SH-SY5Y (cell line): ENCODE measurements around the gene STX16.

Experiments used
- GATA2 ChIP-seq: IDR thresholded peaks from 2 replicates; pipeline ENCODE4 v1.6.1; 2011; ENCODE audit warnings: mild to moderate bottlenecking, low read depth, low read length
- GATA3 ChIP-seq: IDR thresholded peaks from 2 replicates; pipeline ENCODE4 v1.6.1; 2011; ENCODE audit warnings: low read depth, mild to moderate bottlenecking, low read length, moderate library complexity

The STX16 gene

DNA sequence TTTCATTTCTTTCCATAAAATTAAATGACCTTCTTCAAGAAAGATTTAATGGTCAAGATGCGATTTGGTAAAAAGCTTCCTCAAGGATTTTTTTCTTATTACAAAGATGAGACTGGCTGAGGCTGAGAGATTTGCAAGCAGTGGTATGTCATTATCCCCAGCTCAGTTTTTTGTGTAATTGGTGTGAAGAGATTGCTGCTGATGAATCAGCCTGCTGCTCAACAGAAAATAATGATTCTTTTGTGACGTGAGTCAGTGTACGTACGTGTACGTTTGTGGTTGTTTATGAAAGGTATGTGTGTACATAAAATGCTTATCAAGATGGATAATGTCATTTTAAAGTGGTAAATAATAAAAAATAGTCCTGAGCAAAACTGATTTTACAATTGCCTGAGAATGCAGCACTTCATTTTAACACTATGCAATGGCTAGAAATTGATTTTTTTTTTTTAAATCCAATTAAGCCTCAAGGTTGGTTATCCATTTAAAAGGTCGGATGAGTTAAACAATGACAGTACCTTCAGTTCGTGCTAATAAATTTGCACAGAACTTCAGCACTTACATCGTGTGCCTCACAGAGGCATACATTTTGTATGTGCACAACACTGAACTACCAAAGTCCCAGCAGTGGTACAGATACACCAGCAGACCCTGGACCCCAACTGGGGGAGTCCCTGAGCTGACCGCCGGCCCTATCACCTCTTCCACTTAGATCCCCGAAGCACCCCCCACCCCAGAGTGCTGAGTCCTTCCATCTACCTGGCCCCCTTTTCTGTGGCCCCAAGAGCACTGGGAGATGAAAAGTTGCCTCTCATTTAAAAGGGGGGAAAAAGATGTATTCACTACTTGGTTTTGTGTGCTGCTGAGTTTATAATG, 31.8 kb downstream of the STX16 start:
- no peak for TF ChIP-seq GATA3
- no peak for TF ChIP-seq GATA2

DNA sequence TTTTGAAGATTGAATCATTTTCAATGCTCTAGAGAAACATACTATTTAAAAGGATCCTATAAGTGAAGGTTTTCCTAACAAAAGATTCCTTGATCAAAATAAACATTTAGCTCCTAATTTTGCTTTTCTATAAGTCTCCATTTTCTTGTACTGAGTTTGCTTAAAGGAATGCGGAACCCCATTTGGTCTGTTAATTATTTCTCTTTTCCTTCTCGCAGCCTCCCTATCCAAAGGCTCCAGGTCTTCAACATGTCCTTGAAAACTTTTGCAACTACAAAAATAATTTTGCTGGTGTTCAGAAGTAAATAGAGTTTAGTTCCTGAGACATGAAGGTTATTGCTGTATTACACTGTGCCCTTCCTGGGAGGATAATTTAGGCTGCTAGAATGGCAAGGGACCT, 33.2 kb downstream of the STX16 start:
- no peak for TF ChIP-seq GATA2
- no peak for TF ChIP-seq GATA3

DNA sequence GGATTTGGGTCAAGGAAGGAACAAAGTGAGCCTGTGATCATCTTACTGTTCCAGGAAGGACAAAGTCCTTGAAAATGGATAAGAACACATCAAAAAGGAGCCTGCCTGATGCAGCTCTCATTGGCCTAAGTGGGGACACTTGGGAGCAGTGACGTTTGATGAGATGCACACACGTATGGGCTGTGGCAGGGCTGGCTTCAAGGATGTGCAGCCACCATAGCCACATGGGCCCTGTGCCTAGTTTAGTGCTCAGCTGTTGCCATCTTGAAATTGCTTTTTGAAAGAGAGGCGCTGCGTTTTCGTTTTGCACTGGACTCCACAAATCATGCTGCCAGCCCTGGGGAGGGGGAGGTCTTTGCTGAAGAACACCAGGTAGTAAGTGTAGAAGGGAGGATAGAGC, 34.9 kb downstream of the STX16 start:
- TF ChIP-seq GATA3: no peak
- no peak for TF ChIP-seq GATA2

DNA sequence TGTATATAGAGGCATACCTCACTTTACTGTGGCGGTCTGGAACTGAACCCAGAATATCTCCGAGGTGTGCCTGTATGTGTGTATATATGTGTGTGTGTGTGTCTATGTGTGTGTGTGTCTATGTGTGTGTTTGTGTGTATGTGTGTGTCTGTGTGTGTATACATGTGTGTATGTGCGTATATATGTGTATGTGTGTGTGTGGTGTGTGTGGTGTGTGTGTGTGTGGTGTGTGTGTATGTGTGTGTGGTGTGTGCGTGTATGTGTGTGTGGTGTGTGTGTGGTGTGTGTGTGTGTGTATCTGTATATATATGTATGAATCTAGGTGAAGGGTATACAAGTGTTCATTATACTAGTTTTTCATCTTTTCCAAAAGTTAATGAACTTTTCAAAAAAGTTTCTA, 37.3 kb downstream of the STX16 start:
- TF ChIP-seq GATA2: no peak
- TF ChIP-seq GATA3: no peak

DNA sequence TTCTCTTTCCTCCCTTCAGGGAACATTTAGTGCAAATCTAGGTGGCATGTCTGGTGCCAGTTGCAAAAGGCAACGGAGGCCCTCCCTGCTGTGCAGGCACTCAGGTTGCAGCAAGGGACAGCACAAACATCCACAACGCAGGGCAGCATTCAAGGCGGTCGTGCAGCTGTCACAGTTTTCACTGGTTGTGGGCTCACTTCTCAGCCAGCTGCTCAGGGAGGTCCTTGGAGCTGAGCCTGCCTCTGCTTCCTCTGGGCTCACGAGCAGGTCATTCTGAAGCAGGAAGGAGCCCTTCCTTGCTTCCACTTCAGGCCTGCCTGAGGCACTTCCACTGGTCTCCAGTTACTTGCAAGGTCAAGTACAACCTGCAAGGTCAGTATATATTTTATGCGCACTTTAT, 37.8 kb downstream of the STX16 start:
- TF ChIP-seq GATA3: no peak
- no peak for TF ChIP-seq GATA2

DNA sequence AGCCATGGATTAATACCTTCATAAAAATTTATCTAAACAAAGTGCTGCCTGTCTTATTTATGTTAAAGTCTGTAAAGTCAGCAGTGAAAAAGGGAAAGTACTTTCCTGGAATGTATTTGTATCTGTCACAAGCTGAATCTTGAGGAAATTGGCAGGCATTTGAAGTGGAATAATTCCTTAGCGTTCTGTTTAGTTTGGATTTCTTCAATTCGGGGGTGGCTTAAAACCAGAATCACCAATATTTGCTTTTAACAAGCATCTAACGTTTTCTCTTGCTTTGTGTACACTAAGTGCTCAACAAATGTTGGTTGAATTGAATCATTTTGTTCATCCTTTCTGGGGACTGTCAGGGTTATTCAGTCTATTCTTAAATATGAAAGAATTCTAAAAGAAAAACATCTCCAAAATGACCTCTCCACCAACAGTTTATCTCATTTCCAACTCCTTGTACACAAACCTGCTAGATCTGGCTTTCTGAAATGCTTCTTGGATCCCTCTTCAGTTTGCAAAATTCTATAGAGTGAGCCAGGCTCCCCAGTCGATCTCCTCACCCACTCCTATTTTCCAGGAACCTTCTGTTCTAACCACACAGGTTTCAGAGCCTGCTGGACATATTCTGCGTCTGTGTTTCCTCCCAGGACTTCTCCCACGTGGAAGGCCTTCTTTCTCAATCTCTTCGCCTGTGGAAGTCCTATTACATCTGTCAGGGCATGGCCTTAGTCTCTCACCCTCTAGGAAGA, 39.5 kb downstream of the STX16 start:
- TF ChIP-seq GATA3: no peak
- TF ChIP-seq GATA2: no peak

DNA sequence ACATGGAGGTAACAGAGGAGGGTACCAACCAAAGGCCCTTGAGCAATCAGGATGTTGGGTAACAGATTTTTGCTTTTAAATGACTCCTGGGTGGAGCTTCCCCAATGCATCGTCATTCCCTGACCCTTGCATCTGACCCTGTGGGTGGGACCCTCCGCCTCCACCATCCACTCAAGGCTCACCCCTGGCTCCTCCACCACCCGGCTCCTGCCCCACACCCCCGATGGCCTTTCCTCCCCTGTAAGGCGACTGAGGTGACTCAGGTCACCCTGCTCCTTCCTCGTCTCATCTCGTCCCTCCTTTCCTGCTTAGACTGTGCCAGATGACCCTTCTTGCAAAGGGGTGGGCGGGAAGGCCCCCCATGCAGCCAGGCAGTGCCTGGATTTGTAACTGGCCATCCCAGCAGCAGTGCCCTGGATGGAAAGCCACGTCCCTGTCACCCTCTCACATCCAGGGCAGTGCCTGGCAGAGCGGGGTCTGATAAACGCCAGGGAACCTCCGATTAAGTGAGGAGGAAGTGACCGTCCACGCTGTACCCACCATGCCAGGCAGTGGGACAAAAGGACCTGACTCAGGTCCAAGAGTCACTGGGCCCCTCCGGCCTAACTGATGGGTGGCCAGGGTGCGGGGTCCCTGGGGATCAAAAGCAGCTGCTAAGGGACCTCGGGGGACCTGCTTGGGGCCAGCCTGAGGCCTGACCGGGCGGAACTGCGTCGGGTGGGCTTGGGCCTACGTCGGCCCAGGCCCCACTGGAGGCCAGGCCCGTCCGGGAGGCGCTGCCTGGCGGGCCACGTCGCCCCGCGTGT, 40.9 kb downstream of the STX16 start:
- no peak for TF ChIP-seq GATA2
- no peak for TF ChIP-seq GATA3

DNA sequence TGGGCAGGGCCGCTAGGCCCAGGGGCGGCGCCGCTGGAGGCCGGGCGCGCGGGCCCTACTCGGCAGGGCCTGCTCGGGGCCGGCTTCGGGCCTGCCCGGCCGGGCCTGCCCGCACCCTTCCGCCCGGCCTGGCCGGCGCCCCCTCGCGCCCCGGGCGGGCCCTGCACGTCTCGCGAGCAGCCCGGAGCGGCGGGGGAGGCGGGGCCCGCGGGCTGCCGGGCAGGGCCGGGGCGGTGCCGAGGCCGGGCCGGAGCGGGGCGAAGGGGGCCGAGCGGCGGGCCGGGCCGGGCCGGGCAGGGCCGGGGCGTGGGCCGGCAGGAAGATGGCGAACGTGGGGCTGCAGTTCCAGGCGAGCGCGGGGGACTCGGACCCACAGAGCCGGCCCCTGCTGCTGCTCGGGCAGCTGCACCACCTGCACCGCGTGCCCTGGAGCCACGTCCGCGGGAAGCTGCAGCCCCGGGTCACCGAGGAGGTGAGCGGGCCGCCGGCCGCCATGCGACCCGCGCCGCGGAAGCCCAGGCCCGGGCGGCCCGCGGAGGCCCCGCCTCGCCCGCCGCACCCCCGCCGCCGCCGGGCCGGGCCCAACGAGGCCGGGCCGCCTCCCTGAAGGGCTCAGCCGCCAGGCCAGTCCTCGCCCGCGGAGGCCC, 41.6 kb downstream of the STX16 start, which contains the start of gene NPEPL1:
NPEPL1 (plus strand) TSS at position 222 of the 647 bp plus-strand sequence; CDS start at position 323, 101 bp downstream.
- TF ChIP-seq GATA2 (no peak), GATA3 (no peak)

DNA sequence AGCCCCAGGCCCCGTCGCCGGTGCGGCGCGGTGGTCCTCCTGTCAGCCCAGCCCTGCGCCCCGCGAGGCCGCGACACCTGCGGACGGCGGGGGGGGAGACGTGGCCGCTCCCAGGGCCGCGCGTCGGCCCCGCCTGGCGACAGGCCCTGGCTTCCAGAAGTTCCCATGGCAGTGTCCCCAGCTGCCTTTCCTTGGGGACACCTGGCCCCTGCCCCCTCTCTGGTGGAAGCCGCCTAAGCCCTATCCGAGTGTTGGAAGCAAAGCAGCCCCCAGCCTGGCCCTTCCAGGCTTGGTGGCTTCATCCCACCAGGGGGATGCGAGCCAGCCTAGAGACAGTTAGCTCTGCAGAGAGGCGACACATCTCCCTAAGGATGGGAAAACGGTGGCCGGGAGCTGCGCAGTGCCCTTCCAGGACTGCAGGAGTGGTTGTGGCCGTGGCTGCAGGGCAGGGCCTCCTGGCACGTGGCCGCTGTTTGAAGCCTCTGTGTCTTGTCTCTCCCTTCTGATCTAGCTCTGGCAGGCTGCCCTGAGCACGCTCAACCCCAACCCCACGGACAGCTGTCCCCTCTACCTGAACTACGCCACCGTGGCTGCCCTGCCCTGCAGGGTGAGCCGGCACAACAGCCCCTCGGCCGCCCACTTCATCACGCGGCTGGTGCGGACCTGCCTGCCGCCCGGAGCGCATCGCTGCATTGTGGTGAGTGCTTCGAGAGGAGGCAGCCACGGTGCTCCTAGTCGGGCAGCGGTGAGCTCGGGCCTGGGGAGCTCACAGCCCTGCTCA, 42.3 kb downstream of the STX16 start:
- TF ChIP-seq GATA3: no peak
- no peak for TF ChIP-seq GATA2

DNA sequence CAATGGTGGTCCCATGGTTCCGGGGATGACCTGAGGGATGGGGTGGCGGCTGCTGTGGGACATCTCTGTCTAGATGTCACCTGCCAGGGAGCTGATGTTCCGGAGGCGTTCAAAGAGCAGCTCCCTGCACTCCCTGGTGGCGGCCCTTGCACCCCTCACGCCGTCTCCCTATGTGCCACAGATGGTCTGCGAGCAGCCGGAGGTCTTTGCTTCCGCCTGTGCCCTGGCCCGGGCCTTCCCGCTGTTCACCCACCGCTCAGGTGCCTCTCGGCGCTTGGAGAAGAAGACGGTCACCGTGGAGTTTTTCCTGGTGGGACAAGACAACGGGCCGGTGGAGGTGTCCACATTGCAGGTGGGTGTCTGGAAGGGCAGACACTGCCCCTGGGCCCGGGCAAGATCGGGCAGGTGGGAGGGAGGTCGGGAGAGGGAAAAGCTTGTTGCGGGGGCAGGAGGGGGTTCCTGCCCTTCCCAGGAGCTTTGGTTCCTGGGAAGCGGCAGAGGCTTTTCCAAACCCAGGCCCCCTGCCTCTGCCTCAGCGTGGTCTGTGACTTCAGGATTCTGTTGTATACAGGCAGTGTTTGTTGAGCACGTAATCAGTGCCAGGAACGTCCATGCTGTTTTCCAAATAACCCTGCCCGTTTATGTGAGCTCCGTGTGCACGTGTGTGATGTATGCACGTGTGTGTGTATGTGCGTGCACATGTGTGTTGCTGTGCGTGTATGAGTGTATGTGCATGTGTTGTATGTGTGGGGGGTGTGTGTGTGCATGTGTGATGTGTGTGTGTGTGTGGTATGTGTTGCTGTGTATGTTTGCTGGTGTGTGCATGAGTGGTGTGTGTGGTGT, 43.4 kb downstream of the STX16 start:
- TF ChIP-seq GATA3 (no peak), GATA2 (no peak)

DNA sequence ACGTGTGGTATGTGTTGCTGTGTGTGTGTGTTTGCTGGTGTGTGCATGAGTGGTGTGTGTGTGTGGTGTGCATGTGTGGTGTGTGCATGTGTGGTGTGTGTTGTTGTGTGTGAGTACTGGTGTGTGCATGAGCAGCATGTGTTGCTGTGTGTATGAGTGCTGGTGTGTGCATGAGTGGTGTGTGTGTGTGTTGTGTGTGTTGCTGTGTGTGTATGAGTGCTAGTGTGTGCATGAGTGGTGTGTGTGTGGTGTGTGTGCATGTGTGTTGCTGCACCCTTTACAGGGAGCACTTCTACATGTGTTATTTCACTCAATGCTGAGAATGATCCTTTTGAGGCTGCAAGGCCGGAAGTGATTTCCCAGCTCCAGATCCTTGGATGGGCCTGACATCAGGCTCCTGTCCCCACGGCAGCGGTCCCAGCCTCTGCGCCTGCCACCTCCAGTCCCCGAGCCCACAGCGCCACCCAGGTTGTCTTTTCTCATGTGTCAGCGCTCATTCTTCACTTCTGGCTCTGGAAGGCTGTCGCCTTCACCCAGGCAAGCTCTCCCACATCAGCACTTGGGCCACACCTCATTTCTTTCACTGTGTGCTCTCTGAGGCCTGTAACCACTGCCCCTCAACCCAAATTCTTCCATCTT, 44.1 kb downstream of the STX16 start:
- TF ChIP-seq GATA3 (no peak), GATA2 (no peak)
